HG03196 (cell line): ENCODE data around the gene ATP6V0B.

ENCODE experiments used
- ATAC-seq: cut with Tn5 transposase; IDR thresholded peaks from one replicate; pipeline ENCODE4 v1.9.1; 2021; ENCODE audit not compliant: unreplicated experiment

ATP6V0B gene

GRCh38 chr1:43968348-43968948 is 6.3 kb upstream of the ATP6V0B start:
- ATAC-seq, result no peak

DNA sequence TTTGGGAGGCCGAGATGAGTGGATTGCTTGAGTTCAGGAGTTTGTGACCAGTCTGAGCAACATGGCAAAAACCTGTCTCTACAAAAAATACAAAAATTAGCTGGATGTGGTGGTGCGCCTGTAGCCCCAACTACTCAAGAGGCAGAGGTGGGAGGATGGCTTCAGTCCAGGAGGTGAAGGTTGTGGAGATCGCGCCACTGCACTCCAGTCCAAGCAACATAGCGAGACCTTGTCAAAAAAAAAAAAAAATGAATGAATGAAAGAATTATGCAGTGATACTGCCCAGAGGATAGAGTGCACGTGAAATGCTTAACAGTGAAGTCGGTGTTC is 5.4 kb upstream of the ATP6V0B start:
- ATAC-seq, result no peak

DNA sequence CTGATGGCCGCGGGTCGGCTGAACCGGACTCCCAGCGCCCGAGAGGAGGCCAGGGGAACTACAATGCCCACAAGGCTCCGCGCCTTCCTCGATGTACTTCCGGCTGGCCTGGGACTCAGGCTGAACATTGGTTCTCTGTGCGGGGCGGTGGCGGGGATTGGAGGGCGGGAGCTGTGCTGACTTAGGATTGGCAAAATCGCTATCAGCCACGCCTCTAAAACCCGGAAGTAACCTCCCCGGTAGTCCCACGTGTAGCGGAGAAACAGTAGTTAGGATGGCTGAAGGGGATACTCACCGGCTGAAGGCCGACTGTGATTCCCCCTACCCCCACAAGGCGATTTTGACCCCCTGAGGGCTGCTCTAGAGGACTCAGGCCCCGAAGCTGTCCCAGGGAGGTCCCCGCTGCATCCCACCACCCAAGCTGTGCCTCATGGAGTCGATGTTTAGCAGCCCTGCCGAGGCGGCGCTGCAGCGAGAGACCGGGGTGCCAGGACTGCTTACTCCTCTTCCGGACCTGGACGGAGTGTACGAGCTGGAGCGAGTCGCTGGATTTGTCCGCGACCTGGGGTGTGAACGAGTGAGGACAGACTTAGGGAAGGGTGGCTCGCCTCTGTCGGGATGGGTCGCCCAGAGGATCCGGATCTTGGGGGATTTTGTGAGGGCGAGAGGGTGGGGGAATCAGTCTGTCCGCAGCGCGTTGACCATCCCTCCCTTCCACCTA is 4.9 kb upstream of the ATP6V0B start, which contains the start of gene DPH2:
DPH2 (plus strand) TSS at position 265 of the 721 bp plus-strand sequence; CDS start at position 431, 166 bp downstream.
- peak; percentile 72 for ATAC-seq

GRCh38 chr1:43970502-43970901 is 4.3 kb upstream of the ATP6V0B start:
- no peak for ATAC-seq

DNA sequence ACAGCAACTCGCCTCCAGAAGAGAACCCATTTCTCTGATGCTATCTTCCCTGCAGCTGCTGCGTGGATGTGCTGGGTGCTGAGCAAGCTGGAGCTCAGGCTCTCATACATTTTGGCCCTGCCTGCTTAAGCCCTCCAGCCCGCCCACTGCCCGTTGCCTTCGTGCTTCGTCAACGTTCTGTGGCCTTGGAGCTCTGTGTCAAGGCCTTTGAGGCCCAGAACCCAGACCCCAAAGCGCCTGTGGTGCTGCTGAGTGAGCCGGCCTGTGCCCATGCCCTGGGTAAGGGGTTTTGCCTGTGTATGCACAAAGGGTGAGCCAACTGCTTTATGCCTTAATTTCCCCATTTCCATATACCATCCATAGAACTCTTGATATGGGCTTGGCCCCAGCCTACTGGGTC is 3.8 kb upstream of the ATP6V0B start:
- ATAC-seq, result no peak

- ATAC-seq, result no peak
Observed at GRCh38 chr1:43971336-43971980, 3.3 kb upstream of the ATP6V0B start.

DNA sequence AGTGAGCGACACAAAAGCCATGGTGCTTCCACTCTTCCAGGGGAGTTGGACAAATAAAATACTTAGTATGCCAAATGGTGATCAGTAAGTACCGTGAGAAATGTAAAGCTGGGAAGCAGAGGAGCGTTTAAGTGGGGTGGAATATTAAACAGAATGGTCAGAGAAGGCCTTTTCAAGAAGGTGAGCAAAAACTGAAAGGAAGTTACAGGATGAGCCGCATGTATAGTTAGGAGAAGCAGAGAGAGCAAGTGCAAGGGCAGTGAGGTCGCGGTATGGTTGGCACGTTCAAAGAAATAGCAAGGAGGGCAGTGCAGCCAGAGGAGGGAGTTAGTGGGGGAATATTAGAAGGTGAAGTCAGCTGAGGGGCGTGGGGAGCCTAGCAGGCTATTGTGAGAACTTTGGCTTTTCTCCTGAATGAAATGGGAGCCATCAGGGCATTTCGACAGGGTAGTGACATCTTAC is 748 bp upstream of the ATP6V0B start:
- peak; percentile 1 for ATAC-seq

- no peak for ATAC-seq
Observed at GRCh38 chr1:43975249-43975961, 645 bp downstream of the ATP6V0B start.

GRCh38 chr1:43976045-43976444 is 1.3 kb downstream of the ATP6V0B start:
- ATAC-seq, result no peak

- ATAC-seq, result no peak
Observed at GRCh38 chr1:43976890-43977289, 2.1 kb downstream of the ATP6V0B start.

DNA sequence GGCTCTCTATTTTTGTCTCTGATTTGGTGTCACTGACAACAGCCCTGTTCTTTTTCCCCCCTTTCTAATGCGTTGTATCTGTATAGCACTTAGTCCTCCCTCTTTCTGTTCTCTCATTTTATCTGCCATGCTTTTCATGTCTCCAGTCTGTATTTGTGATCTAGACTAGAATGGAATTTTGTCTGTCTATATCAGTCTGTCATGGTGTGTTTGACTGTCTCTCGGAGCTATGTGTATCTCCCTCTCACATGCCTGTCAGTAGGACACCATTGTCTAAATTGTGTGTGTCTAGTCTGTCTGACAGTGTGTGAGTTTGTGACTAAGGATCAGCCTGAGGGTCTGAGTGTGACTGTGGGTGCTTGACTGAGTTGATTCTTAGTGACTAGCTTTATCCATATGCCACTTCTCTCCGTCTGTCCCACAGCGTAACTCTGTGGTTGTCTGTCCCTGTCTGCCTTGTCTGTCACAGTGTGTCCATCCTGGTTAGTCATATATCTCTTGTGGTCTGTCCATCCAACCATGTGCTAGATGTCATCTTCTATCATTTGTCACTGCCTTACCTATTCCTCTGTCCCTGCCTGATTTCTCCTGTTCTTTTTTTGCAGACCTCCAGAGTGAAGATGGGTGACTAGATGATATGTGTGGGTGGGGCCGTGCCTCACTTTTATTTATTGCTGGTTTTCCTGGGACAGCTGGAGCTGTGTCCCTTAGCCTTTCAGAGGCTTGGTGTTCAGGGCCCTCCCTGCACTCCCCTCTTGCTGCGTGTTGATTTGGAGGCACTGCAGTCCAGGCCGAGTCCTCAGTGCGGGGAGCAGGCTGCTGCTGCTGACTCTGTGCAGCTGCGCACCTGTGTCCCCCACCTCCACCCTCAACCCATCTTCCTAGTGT is 2.9 kb downstream of the ATP6V0B start:
- ATAC-seq, result no peak

- no peak for ATAC-seq
Observed at GRCh38 chr1:43978264-43978550, 3.4 kb downstream of the ATP6V0B start.

DNA sequence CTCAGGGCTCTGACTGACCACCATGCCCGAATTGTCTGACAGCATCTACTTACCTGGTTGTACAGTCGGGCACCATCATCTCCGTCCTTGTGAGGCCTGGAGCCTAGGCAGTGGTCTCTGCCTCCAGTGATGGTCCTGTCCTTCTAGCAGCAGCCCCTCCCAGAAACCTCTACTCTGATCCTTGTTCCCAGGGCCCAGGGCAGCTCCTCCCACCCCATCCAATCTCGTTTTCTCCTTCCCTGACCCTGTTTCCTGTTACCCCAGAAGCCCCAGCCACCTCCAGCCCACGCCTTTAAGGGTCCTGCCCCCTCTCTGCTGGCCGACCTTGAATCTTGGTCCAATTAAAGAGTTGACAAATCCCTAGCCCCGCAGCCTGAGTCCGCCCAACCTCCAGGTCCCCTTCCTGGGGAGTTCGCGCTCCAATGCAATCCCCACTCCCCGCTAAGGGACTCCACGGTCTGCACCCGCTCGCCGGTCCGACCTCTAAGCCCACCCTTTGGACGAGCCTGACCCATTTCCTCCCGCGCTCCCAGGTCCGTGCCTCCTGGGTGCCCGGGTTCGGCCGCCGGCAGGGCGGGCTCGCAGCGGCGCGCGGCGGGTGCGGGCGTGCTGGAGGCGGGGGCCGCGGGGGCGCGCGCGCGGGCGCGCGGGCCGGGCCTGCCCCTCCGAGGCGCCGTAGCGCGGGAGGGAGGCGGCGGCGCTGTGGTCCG is 3.9 kb downstream of the ATP6V0B start, which contains the start of gene B4GALT2:
B4GALT2 (plus strand) TSS at position 660 of the 710 bp plus-strand sequence. CDS start 1,951 bp downstream, outside the sequence.
- ATAC-seq, result no peak

DNA sequence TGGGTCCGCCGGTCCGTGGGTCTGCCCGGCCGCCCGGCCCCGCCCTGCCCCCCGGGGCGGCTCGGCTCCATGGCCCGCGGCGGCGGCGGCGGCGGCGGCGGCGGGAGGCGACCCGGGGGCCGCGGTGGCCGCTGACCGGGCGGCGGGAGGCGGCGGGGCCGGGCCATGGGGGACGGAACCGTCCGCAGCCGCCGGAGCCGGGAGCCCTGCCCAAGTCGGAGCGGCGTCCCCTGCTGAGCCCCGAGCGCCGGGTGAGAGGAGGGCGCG is 4.4 kb downstream of the ATP6V0B start:
- ATAC-seq, result no peak

GRCh38 chr1:43979528-43980254 is 4.9 kb downstream of the ATP6V0B start:
- no peak for ATAC-seq

- no peak for ATAC-seq
Observed at GRCh38 chr1:43980255-43981134, 5.7 kb downstream of the ATP6V0B start.

- ATAC-seq, result no peak
Observed at GRCh38 chr1:43981135-43981491, 6.4 kb downstream of the ATP6V0B start.

- ATAC-seq, result no peak
Observed at GRCh38 chr1:43981636-43982035, 6.9 kb downstream of the ATP6V0B start.

DNA sequence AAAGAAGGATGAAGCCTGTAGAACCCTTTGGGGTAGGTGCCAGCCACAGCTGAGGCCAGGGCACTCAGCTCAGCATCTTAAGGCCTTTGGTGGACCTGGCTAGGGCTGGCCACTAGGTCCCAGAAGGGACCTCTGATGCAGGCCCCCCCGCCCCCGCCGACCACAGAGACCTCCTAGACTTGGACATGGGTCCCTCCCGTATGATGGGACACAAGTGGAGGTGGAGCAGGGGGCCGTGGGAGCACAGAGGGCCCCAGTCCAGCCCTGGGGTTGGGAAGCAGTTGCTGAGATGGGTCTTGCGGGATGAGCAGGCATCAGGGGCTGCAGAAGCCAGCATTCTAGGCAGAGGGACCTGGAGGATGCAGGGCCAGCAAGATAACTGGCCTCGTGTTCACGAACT is 7.5 kb downstream of the ATP6V0B start:
- no peak for ATAC-seq
